ENCODE data around the gene IL3RA.

DNA sequence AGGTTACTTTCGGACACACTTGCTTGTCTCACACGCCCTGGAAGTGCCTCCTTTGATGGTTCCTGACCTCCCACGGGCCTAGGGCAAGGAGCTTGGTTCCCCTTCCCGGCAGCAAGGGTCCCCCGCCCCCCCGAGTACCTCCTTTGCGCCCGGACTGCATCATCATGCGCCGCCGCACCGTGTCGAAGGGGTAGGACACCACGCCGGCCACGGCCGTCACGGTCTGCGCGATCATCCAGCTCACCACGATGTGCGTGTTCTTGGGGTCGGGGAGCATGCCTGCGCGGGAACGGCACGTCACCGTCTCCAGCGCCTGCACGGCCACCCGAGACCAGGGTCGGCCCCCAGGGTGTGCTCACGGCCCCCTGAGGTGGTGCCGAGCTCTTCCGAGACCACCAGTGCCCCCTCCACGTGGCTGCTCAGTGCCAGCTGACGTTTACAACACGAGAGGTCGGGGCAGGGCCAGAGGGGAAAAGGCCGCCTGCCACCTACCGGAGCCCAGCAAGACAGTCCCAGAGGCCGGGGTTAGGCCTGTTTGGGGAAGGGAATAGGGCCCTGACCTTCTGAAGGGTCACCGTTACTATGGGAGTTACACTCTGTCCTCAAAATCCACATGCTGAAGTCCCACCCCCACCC lies 50.7 kb downstream of the IL3RA start:
- TF ChIP-seq CTCF (IDR thresholded peaks at IDR 0.05) (no peak), POLR2AphosphoS5 (IDR thresholded peaks at IDR 0.05) (no peak), POLR2A (IDR thresholded peaks at IDR 0.05; ENCODE audit: low read depth) (no peak), EP300 (IDR thresholded peaks at IDR 0.05) (no peak)
